ENCODE measurements around the gene CD300LF.

CD300LF gene

GRCh38 chr17:74713171-74713755 is 540 bp upstream of the CD300LF start:
- no peak for DNase-seq (ENCODE audit: low read depth in 2 of 2)
- H3K4me3 ChIP-seq (replicated peaks in 1 of 2; ENCODE audit: low read depth in 2 of 2, low read length in 2 of 2), result no peak overlapping the region
- no peak for TF ChIP-seq CTCF (IDR thresholded peaks at IDR 0.05; ENCODE audit: low read depth, low read length)

DNA sequence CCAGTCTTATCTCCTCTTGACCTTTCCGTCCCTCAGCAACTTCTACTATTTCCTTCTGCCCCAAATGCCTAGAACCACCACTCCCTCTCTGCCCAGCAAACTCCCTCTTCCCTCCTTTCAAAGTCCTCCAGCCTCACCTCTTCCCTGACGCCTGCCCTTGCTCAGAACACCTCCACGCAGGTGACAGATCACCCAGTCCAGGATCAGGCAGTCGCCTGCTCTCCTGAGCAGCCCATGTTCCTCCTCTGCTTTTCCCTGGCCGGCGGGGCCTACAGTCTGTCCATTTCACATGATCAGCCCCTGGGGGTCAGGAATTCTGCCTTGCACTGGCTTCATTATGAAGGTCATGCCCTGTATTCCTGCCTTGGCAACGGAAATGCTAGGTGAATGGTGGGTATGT is 422 bp downstream of the CD300LF start:
- no peak for TF ChIP-seq CTCF (IDR thresholded peaks at IDR 0.05; ENCODE audit: low read depth, low read length)
- DNase-seq (ENCODE audit: low read depth in 2 of 2), result no peak
- no peak overlapping the region for H3K4me3 ChIP-seq (replicated peaks in 1 of 2; ENCODE audit: low read depth in 2 of 2, low read length in 2 of 2)

- no peak for TF ChIP-seq CTCF (IDR thresholded peaks at IDR 0.05; ENCODE audit: low read depth, low read length)
- no peak overlapping the region for H3K4me3 ChIP-seq (replicated peaks in 1 of 2; ENCODE audit: low read depth in 2 of 2, low read length in 2 of 2)
- DNase-seq (ENCODE audit: low read depth in 2 of 2), result no peak
Measured at GRCh38 chr17:74711058-74711824, 1.5 kb downstream of the CD300LF start.

- no peak overlapping the region for H3K4me3 ChIP-seq (replicated peaks in 1 of 2; ENCODE audit: low read depth in 2 of 2, low read length in 2 of 2)
- no peak for TF ChIP-seq CTCF (IDR thresholded peaks at IDR 0.05; ENCODE audit: low read depth, low read length)
- DNase-seq (ENCODE audit: low read depth in 2 of 2), result no peak
Measured at GRCh38 chr17:74704544-74704943, 8.2 kb downstream of the CD300LF start.

DNA sequence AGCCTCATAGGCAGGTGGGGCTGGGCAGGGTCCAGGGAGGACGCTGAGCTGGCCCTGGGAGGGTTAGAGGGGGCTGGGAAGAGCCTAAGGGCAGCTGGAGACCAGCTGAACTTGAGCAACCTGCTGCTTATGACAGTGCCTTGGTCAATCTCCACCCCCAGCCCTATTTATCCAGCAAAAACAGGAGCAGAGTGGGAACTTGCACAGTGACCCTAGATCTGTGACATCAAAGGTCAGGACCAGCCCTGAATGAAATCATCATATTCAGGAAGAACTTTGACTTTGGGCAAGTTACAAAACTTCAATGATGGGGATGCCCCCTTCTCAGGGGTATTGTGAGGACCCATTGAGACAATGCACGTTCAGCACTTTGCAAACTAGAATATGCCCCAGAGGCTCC is 9.4 kb downstream of the CD300LF start:
- no peak for TF ChIP-seq CTCF (IDR thresholded peaks at IDR 0.05; ENCODE audit: low read depth, low read length)
- no peak for DNase-seq (ENCODE audit: low read depth in 2 of 2)
- H3K4me3 ChIP-seq (replicated peaks in 1 of 2; ENCODE audit: low read depth in 2 of 2, low read length in 2 of 2), result no peak overlapping the region

DNA sequence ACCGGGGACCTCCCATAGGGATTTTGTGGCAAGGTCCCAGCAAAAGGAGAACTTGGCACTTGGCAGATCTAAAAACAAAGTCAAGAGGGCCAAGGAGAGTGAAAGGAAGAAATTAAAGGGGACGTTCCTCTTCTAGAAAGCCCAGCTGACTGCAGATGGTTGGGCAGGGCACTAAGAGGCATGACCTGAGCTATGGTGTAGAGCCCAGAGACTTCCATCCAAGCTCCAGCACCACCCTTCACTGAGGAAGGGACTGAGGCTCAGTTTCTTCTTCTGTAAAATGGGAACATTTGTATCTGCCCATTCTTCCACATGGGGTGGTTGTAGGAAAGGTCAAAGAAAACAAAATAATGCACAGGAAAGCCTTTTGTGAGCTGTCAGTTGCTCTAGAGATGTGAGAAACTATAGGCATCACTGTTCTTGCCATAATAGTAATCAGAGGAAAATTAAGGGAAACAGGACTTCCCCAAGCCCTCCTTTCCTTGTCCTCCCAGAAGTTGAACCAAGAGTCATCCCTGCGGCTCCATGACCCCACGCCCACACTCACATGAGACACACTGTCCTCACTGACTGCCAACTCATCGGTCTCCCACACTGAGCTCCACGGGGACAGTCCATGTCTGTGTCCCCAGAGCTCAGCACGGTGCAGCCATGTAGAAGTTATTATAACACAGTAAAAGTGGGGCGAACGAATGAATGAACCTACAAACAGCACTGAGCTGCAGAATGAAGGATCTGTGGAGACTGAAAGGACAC is 10.4 kb downstream of the CD300LF start:
- H3K4me3 ChIP-seq (replicated peaks in 1 of 2; ENCODE audit: low read depth in 2 of 2, low read length in 2 of 2), result no peak overlapping the region
- DNase-seq (ENCODE audit: low read depth in 2 of 2), result no peak
- TF ChIP-seq CTCF (IDR thresholded peaks at IDR 0.05; ENCODE audit: low read depth, low read length), result no peak

Measured in cardiac fibroblast (primary cell).